HG02852 (cell line): ENCODE data around the gene GPAM.

ENCODE experiments used
- ATAC-seq: cut with Tn5 transposase; IDR thresholded peaks from one replicate; pipeline ENCODE4 v1.9.1; 2021; ENCODE audit warnings: mild to moderate bottlenecking, moderate library complexity; ENCODE audit not compliant: unreplicated experiment

The GPAM gene

DNA sequence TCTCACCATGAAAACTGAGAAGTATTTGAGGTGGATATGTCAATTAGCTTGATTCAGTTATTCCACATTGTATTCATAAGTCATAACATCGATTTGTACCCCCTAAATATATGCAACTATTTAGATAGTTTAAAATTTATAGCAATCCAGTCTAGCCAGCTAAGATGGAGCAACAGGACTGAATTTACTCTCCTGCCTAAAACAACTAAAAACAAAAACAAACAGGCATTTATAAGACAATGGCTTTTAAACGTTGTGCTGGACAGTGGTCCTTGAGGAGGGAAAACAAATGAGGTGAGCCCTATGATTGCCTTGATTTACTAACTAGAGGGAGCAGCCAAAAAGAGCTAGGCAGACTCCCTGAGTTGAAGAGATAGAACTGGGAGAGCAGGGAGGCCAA is 814 bp upstream of the GPAM start:
- no peak for ATAC-seq

DNA sequence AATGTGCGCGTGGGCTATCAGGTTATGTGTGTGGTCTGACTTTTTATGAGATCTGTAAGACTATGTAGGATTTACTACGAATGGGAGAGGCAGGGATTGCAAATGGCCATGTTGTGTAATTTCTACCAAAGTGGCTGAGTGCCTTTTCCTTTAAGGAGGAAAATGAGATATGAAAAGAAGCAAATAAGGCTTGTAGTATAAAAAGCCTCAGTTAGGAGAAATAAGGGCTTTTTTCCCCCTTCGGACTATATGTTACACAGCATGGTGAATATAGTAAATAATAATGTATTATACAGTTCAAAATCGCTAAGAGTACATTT is 447 bp upstream of the GPAM start:
- ATAC-seq, result no peak

DNA sequence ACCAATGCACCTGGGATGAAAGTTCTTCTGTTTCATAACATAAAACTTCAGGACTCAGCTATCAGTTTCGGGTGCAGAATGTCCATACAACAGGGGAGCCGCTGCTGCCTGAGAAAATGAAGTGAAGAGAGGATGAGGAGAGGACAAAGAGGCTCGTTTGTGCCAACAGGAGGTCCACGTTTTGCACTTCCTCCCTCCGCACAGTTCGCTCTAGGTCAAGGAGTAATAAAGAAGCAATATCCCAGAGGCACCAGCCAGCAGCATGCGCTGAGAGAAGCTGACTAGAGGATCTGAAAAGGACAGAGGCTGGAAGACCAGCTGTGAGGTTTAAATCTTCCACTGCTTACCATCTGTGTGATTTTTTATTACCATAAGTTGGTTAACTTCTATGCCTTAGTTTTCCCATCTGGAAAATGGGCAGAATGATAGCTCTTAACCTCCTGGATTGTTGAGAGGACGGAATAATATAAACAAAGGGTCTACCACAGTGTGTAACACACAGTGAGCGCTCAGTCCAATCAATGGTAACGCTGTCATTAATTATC is 709 bp downstream of the GPAM start:
- no peak for ATAC-seq

DNA sequence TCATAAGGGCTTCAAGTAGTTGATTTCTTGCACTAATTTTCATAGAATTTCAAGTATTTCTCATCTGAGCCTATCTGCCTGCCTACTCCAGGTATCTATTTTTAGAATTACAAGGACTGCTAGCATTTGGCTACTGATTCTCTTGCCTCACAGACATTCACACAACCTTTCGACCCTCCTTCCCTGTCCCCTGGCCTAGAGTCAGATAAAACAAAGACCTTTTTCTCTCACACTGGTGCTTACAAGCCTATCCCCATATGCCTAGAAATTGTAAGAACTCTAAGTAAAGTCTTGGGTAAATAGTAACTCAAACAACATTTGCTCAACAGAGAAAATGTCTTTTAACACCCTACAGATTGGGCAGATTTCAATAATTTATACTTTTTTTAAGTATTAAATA is 6.3 kb downstream of the GPAM start:
- ATAC-seq, result no peak

DNA sequence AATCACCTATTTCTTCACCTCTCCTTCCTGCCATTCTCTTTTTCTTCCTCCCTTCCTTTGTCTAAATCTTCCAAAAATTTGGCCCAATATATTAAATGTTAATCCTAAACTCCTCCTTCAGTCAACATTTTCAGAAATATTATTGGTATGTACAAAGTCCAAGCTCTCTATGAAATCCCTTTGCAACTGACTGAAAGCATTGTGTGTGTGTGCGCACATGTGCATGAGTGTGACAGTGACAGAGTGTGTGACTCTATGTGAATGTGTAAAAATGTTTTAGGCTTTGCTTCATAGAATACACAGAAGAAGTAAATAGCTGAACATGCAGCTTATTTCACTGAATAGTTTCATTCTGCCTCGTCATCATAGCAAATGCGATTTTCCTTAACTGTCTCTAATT is 7.0 kb downstream of the GPAM start:
- no peak for ATAC-seq

DNA sequence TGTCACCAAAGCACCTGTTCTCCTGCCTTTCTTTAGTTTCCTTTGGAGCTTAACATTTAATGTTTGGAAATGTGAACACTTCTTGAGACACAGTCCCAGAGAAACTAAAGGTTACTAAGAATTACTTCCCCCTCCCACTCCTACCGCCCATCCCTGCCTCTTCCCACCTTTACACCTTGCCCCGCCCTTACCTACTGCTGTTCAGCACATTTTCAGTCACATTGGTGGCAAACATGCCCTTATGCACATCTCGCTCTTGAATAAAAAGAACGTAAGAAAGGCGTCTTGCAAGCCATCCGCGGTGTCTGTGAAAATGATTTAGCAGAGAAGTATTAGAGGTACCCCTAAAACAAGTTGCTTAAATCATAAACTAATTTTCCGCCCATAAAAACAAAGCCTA is 8.2 kb downstream of the GPAM start:
- no peak for ATAC-seq

DNA sequence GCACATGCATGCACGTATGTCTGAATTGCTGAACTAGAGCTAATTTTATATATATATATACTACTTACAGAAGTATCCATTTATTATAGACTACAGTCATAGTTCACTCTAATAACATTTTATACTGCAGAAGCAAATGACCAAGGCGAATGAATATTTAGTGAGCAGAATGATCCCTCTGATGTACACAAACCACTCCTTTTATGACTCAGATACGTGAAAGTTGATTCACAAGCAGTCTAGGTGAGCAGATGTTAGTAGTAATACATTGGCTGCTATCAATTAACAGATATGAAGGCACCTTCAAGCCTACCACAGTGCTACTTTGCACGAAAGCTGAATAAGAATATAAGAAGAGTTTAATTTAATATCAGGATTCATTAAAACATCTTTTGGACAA is 10.4 kb downstream of the GPAM start:
- ATAC-seq, result no peak

DNA sequence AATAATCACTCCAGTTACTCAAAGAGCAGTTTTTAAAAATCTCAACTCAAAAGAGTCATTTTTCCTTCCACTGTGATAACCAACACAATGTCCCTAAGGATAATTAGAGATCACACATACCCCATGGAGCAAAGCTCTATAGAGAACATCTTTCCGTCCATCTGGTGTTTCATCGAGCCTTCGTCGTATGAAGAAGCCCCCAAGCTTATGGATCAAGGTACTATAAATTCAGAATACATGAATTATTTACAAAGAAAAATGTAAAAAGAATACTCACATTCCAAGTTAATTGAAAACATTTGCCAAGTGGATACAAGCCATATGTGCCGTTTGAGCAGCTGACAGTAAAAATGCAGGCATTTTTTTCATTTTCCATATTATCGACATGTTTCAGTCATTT is 14.8 kb downstream of the GPAM start:
- ATAC-seq, result no peak

DNA sequence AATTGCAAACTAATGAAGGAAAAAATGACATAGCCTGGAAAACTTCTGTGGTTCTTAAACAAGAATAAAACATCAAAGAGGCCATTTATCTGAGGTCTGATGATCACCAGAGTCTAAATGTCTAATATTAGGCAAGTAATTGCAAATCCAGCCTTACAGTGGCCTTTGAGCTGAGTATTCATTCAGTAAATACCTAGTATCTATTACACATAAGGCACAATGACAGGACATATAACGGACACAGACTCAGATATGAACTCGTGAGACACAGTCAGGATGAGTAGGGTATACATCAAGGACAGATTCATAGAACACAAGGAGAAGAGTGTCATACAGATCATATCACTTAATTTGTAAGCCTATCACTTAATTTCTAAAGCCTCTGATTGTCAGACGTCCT is 16.8 kb downstream of the GPAM start:
- ATAC-seq, result no peak

DNA sequence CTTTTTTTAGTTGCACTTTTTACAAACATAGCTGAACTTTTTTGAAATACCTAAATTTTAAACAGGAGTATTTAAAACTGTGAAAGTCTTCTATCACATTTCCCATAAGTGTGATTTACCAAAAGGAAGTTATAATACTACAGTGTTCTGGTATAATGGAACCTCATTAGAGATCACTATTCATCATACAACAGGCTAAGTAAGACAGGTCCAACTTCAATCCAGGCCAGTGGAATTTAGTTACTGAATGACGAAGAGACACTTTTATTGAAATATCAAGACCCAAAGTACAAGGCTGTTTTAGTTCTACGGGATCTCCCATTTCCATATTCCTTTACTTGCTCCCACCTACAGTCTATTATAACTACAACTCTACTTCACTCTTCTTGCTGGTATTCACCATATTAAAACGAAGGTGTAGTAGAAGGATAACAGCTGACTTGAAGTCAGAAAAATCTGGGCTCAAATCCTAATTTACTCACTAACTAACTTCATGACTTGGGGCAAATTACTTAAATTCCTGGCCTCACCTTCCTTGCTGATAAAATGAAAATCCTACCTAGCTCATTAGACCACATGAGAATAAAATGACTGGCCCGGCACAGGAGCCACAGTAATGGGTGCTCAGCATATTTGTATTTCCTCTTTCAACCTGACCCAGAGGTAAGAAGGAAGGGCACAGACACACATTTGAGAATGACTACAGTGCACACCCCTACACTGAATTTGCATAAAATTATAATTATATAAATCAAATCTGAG is 21.6 kb downstream of the GPAM start:
- ATAC-seq, result no peak

DNA sequence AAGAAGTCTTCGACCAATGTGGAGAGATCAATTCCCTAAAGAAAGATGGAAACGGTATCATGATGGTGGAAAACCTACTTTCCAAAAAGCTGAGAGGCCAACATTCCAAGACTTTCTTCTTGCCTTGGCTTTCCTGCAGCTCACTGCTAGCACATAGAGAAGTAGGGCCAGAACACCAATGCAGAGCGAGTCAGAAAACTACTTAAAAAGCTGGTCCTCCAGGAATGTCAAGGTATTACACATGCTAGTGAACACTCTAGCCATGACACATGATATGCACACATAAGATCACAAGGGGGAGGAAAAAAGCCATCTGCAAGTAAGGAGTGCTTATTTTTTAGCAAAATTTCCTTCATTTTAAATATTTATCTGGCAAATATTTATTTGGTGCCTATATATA is 22.7 kb downstream of the GPAM start:
- no peak for ATAC-seq

DNA sequence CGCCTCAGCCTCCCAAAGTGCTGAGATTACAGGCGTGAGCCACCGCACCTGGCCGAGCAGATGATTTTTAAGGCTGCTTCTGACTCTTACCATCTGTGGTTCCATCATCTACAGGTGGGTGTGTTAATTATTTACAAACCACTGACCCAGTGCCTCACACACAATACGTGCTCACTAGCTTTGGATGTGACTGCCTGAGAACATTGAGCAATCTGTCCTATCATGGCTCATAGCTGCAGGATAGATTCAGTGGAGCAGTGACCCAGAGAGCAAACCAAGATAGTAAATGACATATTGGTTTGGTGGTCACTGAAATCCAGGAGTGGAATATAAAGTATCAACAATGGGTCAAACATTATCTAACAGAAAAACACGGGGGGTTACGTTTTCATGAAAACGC is 24.1 kb downstream of the GPAM start:
- no peak for ATAC-seq

DNA sequence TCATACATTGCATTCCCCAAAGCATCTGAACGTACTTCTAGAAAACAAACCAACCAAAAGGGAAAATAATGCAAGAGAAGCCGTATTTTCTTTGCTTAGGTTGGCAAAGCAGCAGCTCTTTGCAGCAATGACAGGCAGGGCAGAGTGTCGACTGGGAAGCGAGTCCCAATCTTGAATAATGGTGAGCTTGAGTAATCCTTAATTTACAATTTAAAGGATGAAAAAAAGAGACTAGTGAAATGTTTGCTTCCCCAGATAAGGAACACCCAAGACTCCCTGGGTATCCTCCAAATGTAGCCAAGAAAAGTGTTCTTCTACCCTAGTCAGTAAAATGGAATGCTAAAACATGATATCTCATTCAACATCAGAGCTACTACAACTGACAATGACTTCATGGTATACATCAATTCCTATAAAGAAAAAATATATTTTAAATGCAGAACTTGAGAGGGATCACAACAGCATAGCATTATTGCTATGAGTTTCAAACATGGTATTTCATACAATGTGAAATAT is 32.0 kb downstream of the GPAM start:
- no peak for ATAC-seq

DNA sequence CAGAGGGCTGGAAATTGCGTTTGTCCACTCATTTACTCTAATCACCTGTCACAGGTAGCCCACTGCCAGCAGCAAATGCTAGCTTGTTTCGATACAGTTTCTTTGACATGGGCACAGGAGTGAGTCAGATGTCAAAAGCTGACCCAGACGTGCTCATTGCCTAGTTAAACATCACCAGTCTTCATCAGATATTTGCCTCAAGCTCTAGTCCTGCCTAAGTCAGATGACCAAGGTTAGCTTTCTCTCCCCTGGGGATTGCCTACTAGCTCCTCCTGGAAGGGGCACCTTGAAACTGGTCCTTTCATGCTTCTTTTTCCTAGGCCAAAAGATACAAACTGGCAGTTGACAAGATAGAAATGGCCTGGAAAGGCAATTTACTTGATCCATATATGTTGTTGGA is 35.2 kb downstream of the GPAM start:
- ATAC-seq, result no peak

DNA sequence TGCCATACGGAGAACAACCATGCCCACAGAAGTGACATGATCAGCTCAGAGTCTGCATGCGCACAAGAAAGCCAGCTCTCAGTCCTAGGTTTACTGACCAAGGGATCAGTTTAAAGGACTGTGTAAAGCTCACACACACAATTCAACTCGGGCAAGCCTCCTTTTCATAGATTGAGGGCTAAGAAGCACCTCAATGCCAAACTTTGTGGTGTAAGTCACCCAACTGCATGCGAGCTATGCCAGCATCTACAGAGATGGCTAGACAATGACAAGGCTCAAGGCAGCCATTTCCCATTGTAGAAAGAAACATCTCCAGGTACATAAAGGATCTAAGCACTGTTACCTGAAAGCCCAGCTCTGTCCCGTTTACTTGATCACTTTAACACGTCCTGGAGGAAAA is 36.8 kb downstream of the GPAM start:
- ATAC-seq, result no peak

DNA sequence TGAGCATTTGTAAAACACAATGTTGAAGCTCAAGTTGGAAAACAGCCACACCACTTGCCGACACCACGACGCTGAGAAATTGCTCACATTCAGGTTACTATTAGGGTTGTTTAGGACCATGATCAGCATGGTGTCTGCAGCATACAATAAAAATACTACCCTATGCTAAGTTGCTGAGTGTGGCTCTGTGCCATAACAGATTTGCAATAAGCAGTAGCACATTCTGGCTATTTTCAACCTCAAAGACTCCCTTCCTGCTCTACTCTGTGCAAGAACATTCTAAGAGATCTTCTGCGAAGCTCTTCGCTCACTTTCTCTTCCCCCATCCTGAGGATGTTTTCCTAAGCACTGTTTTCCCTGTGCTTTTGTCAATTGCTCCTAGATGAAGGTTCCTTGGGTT is 38.3 kb downstream of the GPAM start:
- no peak for ATAC-seq

DNA sequence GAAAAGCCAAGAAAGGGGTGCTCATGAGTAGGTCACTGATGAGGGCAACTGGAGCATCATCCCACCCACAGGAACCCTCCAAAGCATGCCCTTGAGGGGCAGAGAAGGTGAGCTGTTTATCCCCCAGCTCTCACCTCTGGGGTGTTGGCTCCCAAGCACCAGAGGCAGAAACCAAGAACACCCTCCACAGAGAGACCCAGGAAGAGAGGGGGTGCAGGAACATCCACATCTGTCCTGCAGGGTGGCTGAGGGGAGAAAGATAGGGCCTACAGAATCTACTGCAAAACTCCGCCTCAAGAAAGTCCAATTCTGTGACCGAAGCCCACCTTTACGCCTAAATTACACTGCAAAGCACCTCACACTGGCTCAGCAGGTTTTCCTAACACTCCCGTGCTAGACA is 40.1 kb downstream of the GPAM start:
- no peak for ATAC-seq

DNA sequence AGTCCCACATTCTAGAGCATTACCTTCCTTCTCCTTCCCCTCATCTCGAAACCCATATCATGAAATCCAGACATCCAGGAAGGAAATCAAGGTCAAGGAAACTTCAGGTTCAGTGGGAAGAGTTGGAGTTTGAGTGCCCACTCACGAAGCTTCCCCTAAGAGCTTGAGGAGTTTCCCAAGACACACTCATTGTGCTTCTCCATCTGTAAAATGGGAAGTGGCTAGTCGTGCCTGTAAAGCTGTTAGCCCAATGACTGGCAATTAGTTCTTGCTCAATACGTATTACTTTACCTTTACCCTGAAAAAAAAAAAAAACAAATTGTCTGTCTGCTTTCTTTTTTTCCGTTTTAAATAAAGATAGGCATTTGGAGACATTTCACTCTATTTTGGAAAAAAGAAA is 42.3 kb downstream of the GPAM start:
- ATAC-seq, result no peak

DNA sequence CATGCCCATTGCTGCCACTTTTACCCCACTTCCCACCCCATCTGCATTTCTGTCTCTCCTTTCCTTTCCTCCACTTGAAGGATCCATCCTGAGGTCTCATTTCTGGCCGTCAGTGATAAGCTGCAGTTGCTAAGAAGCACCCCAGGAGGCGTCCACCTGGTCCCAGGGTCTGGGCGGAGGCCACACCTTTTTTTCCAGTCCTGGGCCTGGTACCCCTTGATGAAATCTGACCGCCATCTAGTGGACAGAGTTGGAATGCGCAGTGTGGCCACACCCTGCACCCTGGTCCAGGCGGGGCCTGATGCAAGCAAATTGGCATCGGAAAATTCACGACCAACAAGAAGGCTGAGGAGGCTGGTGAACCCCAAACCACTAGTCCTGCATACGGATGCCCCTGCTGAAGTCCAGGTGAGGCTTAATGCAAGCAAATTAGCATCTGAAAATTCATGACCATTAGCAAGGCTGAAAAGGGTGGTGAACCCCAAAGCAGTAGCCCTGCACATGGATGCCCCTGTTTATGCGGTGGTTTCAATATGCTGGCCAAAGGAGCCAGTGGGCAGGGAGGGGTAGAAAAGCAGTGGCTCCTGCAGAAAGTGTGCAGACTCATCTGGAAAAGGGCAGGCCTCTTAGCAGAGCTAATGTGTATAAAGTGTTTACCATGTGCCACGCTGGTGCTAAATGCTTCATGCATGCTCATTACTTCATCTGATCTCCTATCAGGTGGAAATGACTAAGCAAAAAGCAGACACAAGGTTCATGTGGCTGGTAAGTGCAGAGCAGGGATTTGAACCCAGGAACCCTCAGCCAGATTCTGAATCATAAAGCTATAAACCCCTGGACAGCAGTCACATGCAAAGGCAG is 43.2 kb downstream of the GPAM start:
- peak; percentile 98 for ATAC-seq

DNA sequence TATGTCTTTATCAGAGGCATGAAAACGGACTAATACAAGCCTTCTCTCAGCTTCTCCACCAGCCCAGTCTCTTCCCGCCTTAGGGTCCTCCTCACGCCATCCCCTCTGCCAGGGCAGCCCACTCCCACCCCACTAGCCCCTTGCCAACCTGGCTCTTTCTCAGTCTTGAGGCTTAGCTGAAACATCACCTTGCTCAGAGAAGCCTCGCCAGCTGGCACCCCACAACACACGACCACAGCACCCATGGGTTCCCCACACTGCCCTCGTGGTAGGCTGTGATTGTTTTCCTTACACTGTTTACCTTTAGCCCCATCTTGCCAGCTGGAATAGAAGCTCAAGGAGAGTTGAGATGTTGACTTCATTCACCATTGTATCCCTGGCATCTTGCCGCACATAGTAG is 44.4 kb downstream of the GPAM start:
- no peak for ATAC-seq

DNA sequence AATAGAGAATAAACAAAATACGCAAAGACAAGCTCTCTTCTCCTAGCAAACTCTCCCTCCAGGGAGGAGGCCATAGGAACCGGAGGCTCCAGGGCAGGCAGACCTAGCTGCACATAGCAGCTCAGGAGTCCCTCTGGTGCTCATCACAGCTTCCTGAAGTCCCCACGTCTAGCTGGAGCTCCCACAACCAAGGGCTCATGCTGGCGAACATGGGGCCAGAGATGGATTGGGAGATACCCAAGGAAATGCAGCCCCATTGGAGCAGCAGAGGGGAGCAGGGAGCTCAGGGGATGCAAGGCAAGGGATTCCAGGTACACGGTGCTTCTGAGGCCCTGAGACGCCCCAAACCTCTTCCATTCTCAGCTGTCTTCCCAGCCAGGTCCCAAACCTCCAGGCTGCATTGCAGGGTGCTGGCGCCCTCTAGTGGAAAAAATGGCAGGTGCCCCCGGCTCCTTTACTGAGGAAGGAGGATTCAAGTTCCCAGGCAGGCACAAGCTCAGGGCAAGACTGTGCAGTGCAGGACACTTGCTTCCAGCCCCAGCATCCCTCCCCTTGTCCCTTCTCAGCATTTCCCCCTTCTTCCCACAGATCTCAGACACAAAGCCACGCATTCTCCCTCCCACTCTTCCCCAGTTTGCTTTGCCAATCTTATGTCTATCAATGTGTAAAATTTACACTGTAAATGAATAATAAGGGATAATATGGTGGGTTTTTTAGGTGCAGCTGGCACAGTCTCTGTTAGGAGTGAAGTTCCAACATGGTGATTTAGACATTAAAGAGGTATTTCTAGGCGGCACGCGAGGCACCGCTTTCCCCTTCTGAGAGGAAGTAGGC is 46.2 kb downstream of the GPAM start:
- peak; percentile 44 for ATAC-seq
